Glutamatergic neuron (in vitro differentiated cells): Measurements from ENCODE around the gene C13orf46. TPM values are rescaled to one million over a fixed set of nuclear protein-coding genes. Genes with fewer than 3 reads are reported as not detected.

ENCODE experiments used
- DNase-seq: peaks from one replicate; pipeline ENCODE4 v3.0.0; 2022
- H3K27ac Mint-ChIP-seq: one replicate; pipeline ENCODE4 v1.8.0; 2020; ENCODE audit warnings: mild to moderate bottlenecking, mixed read lengths, inconsistent platforms; ENCODE audit not compliant: unreplicated experiment
- H3K27me3 Mint-ChIP-seq: one replicate; pipeline ENCODE4 v1.8.0; 2020; ENCODE audit warnings: mild to moderate bottlenecking, moderate library complexity, mixed read lengths, inconsistent platforms; ENCODE audit not compliant: unreplicated experiment
- H3K36me3 Mint-ChIP-seq: one replicate; pipeline ENCODE4 v1.8.0; 2020; ENCODE audit warnings: mild to moderate bottlenecking, mixed read lengths, inconsistent platforms; ENCODE audit not compliant: unreplicated experiment
- H3K4me1 Mint-ChIP-seq: one replicate; pipeline ENCODE4 v1.8.0; 2020; ENCODE audit warnings: mild to moderate bottlenecking, low read depth, mixed read lengths, inconsistent platforms; ENCODE audit not compliant: unreplicated experiment
- H3K4me3 Mint-ChIP-seq: one replicate; pipeline ENCODE4 v1.8.0; 2020; ENCODE audit warnings: mild to moderate bottlenecking, mixed read lengths, inconsistent platforms; ENCODE audit not compliant: unreplicated experiment
- H3K9me3 Mint-ChIP-seq: one replicate; pipeline ENCODE4 v1.8.0; 2020; ENCODE audit warnings: mild to moderate bottlenecking, moderate library complexity, mixed read lengths, inconsistent platforms; ENCODE audit not compliant: unreplicated experiment
- total RNA-seq: library from RNA; stranded (reverse); fragmentation: NEBNext Ultra II Directional; extraction: Animal tissue kit (Norgen Biotek cat#: 25700); gene quantifications from one replicate; pipeline ENCODE4 v1.2.1, GENCODE V29; 2021; ENCODE audit not compliant: unreplicated experiment
- TF ChIP-seq, protein P1 (sequence below): fragments of 200-600 bp; sonication (generic); IDR thresholded peaks from one replicate; pipeline ENCODE4 v1.5.0; 2021; ENCODE audit not compliant: partially characterized antibody, unreplicated experiment

C13orf46 gene
- total RNA-seq, 1 donor from 2014 or later: 0.71 TPM

DNA sequence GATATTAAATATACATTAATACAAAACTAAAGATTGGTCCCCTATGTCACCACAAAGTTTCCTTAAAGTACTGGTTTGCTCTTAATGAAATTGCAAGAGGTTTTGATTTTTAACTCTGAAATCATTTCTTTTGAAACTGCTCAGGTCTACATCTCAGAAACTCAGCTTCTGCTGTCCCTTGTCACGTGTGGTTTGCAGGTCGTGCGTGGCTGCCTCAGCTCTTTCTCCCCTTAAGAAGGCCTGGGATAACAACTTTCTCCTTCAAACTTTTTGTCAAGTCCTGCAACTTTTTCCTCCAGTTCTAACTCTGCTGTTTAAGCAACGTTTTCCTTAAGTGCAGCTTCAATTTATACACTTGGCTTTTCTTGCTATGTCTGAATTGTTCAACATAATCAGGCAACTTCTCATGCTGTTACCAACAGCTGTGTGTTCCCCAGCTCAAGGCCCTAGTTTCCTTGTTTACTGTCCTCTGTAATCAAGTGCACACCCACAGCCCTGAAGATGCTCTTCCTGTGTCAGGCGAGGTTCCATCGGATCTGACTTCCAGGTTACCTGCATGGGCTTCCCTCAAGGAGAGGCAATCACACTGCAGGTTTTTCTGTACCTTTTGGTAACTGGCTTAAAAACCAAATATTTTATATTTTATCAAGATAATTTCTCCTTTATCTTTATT, 13.5 kb downstream of the C13orf46 start:
- H3K4me3 Mint-ChIP-seq: no peak overlapping the region
- DNase-seq: no peak
- peaks cover 15% of the 10 kb centered on the region for H3K27me3 Mint-ChIP-seq
- peaks cover 27% of the 10 kb centered on the region for H3K36me3 Mint-ChIP-seq
- TF ChIP-seq, protein P1, sequence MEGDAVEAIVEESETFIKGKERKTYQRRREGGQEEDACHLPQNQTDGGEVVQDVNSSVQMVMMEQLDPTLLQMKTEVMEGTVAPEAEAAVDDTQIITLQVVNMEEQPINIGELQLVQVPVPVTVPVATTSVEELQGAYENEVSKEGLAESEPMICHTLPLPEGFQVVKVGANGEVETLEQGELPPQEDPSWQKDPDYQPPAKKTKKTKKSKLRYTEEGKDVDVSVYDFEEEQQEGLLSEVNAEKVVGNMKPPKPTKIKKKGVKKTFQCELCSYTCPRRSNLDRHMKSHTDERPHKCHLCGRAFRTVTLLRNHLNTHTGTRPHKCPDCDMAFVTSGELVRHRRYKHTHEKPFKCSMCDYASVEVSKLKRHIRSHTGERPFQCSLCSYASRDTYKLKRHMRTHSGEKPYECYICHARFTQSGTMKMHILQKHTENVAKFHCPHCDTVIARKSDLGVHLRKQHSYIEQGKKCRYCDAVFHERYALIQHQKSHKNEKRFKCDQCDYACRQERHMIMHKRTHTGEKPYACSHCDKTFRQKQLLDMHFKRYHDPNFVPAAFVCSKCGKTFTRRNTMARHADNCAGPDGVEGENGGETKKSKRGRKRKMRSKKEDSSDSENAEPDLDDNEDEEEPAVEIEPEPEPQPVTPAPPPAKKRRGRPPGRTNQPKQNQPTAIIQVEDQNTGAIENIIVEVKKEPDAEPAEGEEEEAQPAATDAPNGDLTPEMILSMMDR: no peak
- H3K27ac Mint-ChIP-seq: no peak overlapping the region
- H3K4me1 Mint-ChIP-seq: no peaks in the 10 kb centered on the region
- peaks cover 25% of the 10 kb centered on the region for H3K9me3 Mint-ChIP-seq

DNA sequence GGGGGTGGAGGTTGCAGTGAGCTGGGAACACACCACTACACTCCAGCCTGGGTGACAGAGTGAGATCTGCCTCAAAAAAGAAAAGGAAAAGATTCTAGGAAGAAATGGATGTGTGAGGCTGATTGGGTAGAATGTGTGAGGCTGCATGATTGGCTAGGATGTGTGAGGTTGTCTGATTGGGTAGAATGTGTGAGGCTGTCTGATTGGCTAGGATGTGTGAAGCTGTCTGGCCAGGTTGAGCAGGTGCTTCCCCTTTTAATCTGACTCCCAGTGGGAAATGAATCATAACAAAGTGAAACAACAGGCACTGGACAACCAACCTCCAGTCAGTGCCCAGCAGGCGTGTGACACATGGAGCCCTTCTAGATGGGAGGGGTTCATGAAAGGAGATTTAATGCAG, 14.7 kb downstream of the C13orf46 start:
- peaks cover 15% of the 10 kb centered on the region for H3K27me3 Mint-ChIP-seq
- TF ChIP-seq, protein P1: no peak
- no peak overlapping the region for H3K27ac Mint-ChIP-seq
- peaks cover 35% of the 10 kb centered on the region for H3K36me3 Mint-ChIP-seq
- H3K4me3 Mint-ChIP-seq: no peak overlapping the region
- no peaks in the 10 kb centered on the region for H3K4me1 Mint-ChIP-seq
- no peak for DNase-seq
- H3K9me3 Mint-ChIP-seq: peaks cover 31% of the 10 kb centered on the region

DNA sequence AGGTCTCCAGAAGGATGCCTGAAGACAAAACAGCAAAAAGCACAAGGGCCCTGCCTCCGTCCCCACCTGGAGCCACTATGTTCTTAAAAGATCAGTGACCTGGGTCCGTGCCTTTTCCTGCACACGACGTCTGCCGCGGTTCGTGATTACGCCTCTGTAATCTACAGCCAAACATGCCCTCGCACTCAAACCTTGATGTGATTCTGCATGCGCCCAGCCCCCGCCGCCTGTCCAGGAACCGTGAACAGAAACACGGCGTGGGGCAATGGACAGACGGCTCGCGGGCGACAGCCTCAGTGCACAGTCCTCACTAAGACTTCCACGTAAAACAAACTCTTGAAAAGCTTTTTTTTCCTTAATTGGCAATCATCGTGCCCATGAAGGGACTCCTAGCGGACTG, 15.5 kb downstream of the C13orf46 start:
- H3K27ac Mint-ChIP-seq: peak overlapping the region; percentile 48
- TF ChIP-seq, protein P1: no peak
- no peak for DNase-seq
- no peak overlapping the region for H3K4me3 Mint-ChIP-seq
- H3K4me1 Mint-ChIP-seq: no peaks in the 10 kb centered on the region
- H3K9me3 Mint-ChIP-seq: peaks cover 31% of the 10 kb centered on the region
- H3K27me3 Mint-ChIP-seq: peaks cover 17% of the 10 kb centered on the region
- peaks cover 35% of the 10 kb centered on the region for H3K36me3 Mint-ChIP-seq

DNA sequence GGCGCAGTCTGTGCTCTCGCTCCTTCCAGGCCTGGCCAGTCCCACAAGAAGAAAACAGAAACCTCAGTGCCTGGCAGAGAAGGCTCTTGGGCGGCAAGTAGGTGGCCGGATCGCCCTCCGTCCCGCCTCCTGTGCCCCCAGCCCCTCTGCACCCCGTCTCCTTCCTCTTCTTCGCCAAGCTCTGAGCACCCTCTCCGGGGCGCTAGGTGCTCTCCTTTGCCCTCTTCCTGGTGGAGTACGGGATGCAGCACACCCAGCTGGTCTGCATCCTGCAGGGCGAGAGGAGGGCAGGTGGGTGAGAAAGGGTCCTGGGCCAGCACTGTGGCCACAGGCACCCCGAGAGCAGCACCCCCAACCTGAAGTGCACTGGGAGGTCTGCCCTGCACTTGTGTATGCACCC, 17.3 kb downstream of the C13orf46 start:
- Mint-ChIP-seq H3K4me1 (no peaks in the 10 kb centered on the region), H3K27me3 (peaks cover 20% of the 10 kb centered on the region), H3K4me3 (no peak overlapping the region), H3K36me3 (peaks cover 35% of the 10 kb centered on the region), H3K27ac (no peak overlapping the region), H3K9me3 (peaks cover 31% of the 10 kb centered on the region)
- DNase-seq: peak; percentile 11
- TF ChIP-seq, protein P1: no peak

DNA sequence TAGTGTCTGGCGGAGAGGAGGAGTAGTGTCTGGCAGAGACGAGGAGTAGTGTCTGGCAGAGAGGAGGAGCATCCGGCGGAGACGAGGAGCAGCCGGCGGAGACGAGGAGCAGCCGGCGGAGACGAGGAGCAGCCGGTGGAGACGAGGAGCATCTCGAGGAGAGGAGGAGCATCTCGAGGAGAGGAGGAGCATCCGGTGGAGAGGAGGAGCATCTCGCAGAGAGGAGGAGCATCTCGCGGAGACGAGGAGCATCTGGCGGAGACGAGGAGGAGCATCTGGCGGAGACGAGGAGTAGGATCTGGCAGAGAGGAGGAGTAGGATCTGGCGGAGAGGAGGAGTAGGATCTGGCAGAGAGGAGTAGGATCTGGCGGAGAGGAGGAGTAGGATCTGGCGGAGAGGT, 18.2 kb downstream of the C13orf46 start:
- no peak for DNase-seq
- TF ChIP-seq, protein P1: no peak
- Mint-ChIP-seq H3K27me3 (peaks cover 20% of the 10 kb centered on the region), H3K36me3 (peaks cover 35% of the 10 kb centered on the region), H3K4me3 (peak overlapping the region; percentile 52), H3K9me3 (peaks cover 31% of the 10 kb centered on the region), H3K4me1 (no peaks in the 10 kb centered on the region), H3K27ac (no peak overlapping the region)
